ENCODE data around the gene AOC1.

DNA sequence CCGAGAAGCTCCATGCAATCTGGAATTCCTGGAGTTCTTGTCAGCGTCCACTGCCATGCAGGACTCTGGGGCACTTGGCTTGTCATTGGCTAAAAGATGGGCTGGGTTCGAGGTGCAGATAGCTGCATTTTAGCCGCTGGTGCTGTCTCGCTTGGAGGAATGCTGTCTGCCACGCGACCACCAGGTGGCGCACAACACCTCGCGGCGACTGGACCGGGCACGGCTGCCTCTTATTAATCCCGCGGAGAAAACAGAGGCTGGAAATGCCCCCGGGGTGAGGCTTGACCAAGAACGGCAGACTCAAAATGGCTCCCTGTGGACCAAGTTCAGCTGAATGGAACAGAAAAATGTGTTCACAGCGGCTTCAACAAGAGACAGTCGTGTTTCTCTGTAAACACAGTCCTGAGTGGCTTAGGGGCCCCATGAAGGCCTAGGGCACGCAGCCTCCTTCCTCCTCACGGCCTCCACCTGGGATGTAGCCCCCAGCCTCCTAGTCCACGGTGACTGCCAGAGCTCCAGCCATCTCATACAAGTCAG is 46.2 kb downstream of the AOC1 start:
- no peak for TF ChIP-seq SUZ12 (IDR thresholded peaks at IDR 0.05; ENCODE audit: extremely low read depth, insufficient read depth, insufficient read length)
- no peak for TF ChIP-seq ZNF274 (IDR thresholded peaks at IDR 0.05; ENCODE audit: low read depth, low read length)
- TF ChIP-seq YY1 (IDR thresholded peaks at IDR 0.05; ENCODE audit: insufficient read depth, insufficient read length), result peak; percentile 31

All from NT2/D1 (cell line).